ENCODE measurements around the gene EVA1B.

The EVA1B gene, protein sequence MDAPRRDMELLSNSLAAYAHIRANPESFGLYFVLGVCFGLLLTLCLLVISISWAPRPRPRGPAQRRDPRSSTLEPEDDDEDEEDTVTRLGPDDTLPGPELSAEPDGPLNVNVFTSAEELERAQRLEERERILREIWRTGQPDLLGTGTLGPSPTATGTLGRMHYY

DNA sequence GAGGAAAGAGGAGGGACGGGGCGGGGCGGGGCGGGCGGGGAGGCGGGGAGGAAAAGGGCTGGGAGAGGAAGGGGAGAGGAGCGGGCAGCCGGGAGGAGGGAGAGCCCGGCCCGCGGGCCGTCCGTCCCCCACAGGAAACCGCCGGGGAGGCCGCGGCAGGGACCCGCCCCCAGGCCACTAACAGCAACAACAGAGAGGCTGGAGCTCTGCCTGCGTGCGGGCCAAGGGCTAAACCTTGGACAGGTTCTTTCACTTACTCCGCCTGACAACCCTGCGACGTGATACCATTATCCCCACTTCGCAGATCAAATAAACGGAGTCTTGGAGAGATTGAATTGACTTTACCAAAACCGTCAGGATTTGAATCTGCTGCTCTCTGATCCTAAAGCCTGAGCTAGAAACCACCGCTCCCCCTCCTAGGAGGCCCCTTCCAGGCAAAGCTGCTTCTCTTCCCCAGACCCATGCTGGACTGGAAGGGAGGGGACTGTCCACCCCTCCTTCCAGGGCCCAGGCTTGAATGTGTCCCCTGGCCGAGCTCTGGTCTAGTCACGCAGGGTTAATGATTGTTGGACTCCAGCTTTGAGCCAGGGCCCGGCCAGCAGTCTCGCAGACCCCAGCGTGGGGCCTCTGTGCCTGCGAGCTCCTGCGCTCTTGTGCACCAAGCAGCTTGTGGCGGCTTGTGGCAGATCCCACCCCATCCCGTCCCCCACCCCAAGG, at the start of gene EVA1B:
Gene EVA1B (minus strand): TSS at position 10 of the 717 bp plus-strand sequence. CDS start 608 bp downstream, outside the sequence.
- H3K4me3 ChIP-seq (ENCODE audit: insufficient read length, low read depth), result peak within 1 kb of the TSS; percentile 70
- TF ChIP-seq SUZ12 (IDR thresholded peaks at IDR 0.05; ENCODE audit: extremely low read depth, insufficient read depth, insufficient read length), result no peak
- peaks cover 2% of the 10 kb centered on the region for H3K27me3 ChIP-seq (ENCODE audit: insufficient read depth, insufficient read length)
- DNase-seq (ENCODE audit: low read depth, low spot score), result peak; percentile 60
- H3K9ac ChIP-seq (ENCODE audit: insufficient read length, low read depth), result peak within 1 kb of the TSS; percentile 84
- H3K36me3 ChIP-seq (ENCODE audit: insufficient read depth, insufficient read length, low read length), result peaks cover 47% of the 10 kb centered on the region
- H3K9me3 ChIP-seq (ENCODE audit: insufficient read depth, low read length), result no peaks in the 10 kb centered on the region
- peaks cover 33% of the 10 kb centered on the region for H3K4me1 ChIP-seq (ENCODE audit: insufficient read depth, insufficient read length)

GRCh38 chr1:36372617-36373016, 49.2 kb upstream of the EVA1B start:
- H3K9me3 ChIP-seq (ENCODE audit: insufficient read depth, low read length), result no peaks in the 10 kb centered on the region
- no peak overlapping the region for H3K4me3 ChIP-seq (ENCODE audit: insufficient read length, low read depth)
- TF ChIP-seq SUZ12 (IDR thresholded peaks at IDR 0.05; ENCODE audit: extremely low read depth, insufficient read depth, insufficient read length) (no peak), YY1 (IDR thresholded peaks at IDR 0.05; ENCODE audit: insufficient read depth, insufficient read length) (no peak), ZNF274 (IDR thresholded peaks at IDR 0.05; ENCODE audit: low read depth, low read length) (no peak)
- DNase-seq (ENCODE audit: low read depth, low spot score), result no peak
- H3K9ac ChIP-seq (ENCODE audit: insufficient read length, low read depth), result peak overlapping the region; percentile 52
- H3K4me1 ChIP-seq (ENCODE audit: insufficient read depth, insufficient read length), result peaks cover 34% of the 10 kb centered on the region
- H3K36me3 ChIP-seq (ENCODE audit: insufficient read depth, insufficient read length, low read length), result peaks cover 47% of the 10 kb centered on the region
- no peaks in the 10 kb centered on the region for H3K27me3 ChIP-seq (ENCODE audit: insufficient read depth, insufficient read length)

- no peaks in the 10 kb centered on the region for H3K27me3 ChIP-seq (ENCODE audit: insufficient read depth, insufficient read length)
- H3K4me1 ChIP-seq (ENCODE audit: insufficient read depth, insufficient read length), result peaks cover 31% of the 10 kb centered on the region
- DNase-seq (ENCODE audit: low read depth, low spot score), result no peak
- H3K9ac ChIP-seq (ENCODE audit: insufficient read length, low read depth), result no peak overlapping the region
- H3K4me3 ChIP-seq (ENCODE audit: insufficient read length, low read depth), result no peak overlapping the region
- no peaks in the 10 kb centered on the region for H3K9me3 ChIP-seq (ENCODE audit: insufficient read depth, low read length)
- H3K36me3 ChIP-seq (ENCODE audit: insufficient read depth, insufficient read length, low read length), result peaks cover 57% of the 10 kb centered on the region
- no peak for TF ChIP-seq SUZ12 (IDR thresholded peaks at IDR 0.05; ENCODE audit: extremely low read depth, insufficient read depth, insufficient read length)
- TF ChIP-seq ZNF274 (IDR thresholded peaks at IDR 0.05; ENCODE audit: low read depth, low read length), result no peak
- no peak for TF ChIP-seq YY1 (IDR thresholded peaks at IDR 0.05; ENCODE audit: insufficient read depth, insufficient read length)
These were observed 45.8 kb upstream of the EVA1B start for GRCh38 chr1:36369061-36369861.

DNA sequence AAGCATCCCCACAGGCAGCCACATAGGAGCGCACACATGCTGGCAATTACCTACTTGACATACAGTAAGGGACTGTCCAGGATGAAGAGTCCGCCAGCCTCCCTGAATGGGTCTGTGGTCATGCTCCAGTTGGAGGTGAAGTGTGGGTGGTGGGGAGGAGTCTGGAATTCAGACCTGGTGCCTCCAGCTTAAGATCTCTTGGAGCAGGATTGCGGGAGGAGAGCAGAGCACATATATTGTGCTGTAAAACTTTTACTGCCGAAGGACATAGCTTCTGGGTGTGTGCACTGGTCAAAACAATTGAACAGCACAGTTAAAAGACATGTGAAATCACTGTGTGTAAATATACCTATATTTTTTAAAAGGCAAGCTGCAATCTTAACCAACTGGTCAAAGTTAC, 44.4 kb upstream of the EVA1B start:
- H3K4me3 ChIP-seq (ENCODE audit: insufficient read length, low read depth), result no peak overlapping the region
- DNase-seq (ENCODE audit: low read depth, low spot score), result no peak
- no peak for TF ChIP-seq YY1 (IDR thresholded peaks at IDR 0.05; ENCODE audit: insufficient read depth, insufficient read length)
- no peak for TF ChIP-seq ZNF274 (IDR thresholded peaks at IDR 0.05; ENCODE audit: low read depth, low read length)
- no peak for TF ChIP-seq SUZ12 (IDR thresholded peaks at IDR 0.05; ENCODE audit: extremely low read depth, insufficient read depth, insufficient read length)
- no peak overlapping the region for H3K9ac ChIP-seq (ENCODE audit: insufficient read length, low read depth)
- H3K9me3 ChIP-seq (ENCODE audit: insufficient read depth, low read length), result no peaks in the 10 kb centered on the region
- no peaks in the 10 kb centered on the region for H3K27me3 ChIP-seq (ENCODE audit: insufficient read depth, insufficient read length)
- H3K4me1 ChIP-seq (ENCODE audit: insufficient read depth, insufficient read length), result peaks cover 23% of the 10 kb centered on the region
- peaks cover 63% of the 10 kb centered on the region for H3K36me3 ChIP-seq (ENCODE audit: insufficient read depth, insufficient read length, low read length)

DNA sequence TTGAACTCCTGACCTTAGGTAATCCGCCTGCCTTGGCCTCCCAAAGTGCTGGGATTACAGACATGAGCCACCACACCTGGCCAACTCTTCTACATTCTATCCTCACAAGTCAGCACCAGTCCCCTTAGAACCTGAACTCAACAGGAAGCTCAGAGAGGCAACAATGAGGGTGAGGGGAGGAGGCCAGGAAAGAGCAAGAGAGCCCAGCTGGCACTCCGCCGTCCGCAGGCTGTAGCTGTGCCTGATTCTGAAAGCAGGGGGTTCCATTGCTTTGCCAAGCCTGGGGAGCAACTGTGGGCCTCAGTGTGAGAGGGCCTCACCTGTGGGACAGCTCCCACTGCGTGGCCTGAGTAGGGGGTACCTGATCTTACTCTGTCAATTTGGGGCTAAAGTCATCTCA, 43.6 kb upstream of the EVA1B start:
- H3K36me3 ChIP-seq (ENCODE audit: insufficient read depth, insufficient read length, low read length), result peaks cover 67% of the 10 kb centered on the region
- DNase-seq (ENCODE audit: low read depth, low spot score), result no peak
- H3K4me3 ChIP-seq (ENCODE audit: insufficient read length, low read depth), result no peak overlapping the region
- no peaks in the 10 kb centered on the region for H3K27me3 ChIP-seq (ENCODE audit: insufficient read depth, insufficient read length)
- TF ChIP-seq ZNF274 (IDR thresholded peaks at IDR 0.05; ENCODE audit: low read depth, low read length) (no peak), SUZ12 (IDR thresholded peaks at IDR 0.05; ENCODE audit: extremely low read depth, insufficient read depth, insufficient read length) (no peak), YY1 (IDR thresholded peaks at IDR 0.05; ENCODE audit: insufficient read depth, insufficient read length) (no peak)
- no peak overlapping the region for H3K9ac ChIP-seq (ENCODE audit: insufficient read length, low read depth)
- H3K4me1 ChIP-seq (ENCODE audit: insufficient read depth, insufficient read length), result peaks cover 18% of the 10 kb centered on the region
- H3K9me3 ChIP-seq (ENCODE audit: insufficient read depth, low read length), result no peaks in the 10 kb centered on the region

DNA sequence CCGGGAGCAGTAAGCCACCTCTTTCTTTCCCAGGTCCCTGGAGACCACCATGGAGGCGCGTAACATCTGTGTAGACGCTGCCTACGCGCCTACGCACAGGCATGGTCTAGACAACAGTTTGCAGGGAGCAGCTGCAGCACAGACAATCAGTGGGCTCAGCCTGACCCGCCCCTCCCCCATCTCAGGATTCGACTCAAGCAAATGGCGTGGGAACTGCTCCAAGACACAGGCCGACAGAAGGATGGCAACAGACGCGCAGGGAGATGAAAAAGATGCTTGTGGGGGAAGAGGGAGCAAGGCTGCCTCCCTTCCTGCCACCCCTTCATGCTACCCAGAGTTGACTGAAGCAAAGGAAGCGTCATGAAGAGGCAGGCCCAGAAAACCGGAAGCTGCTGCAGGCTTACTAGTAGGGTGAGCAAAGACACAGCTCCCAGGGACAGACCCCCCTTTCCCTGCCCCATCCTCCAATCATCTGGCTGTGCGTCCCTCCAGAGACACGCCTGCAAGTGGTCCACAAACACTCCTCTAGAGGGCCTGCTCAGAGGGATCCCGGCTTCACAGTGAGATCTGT, 42.7 kb upstream of the EVA1B start:
- DNase-seq (ENCODE audit: low read depth, low spot score), result no peak
- Histone ChIP-seq H3K9me3 (ENCODE audit: insufficient read depth, low read length) (no peaks in the 10 kb centered on the region), H3K4me1 (ENCODE audit: insufficient read depth, insufficient read length) (peaks cover 18% of the 10 kb centered on the region), H3K27me3 (ENCODE audit: insufficient read depth, insufficient read length) (no peaks in the 10 kb centered on the region), H3K4me3 (ENCODE audit: insufficient read length, low read depth) (no peak overlapping the region), H3K36me3 (ENCODE audit: insufficient read depth, insufficient read length, low read length) (peaks cover 73% of the 10 kb centered on the region), H3K9ac (ENCODE audit: insufficient read length, low read depth) (peak overlapping the region; percentile 26)
- TF ChIP-seq YY1 (IDR thresholded peaks at IDR 0.05; ENCODE audit: insufficient read depth, insufficient read length), result no peak
- TF ChIP-seq ZNF274 (IDR thresholded peaks at IDR 0.05; ENCODE audit: low read depth, low read length), result no peak

- Histone ChIP-seq H3K4me1 (ENCODE audit: insufficient read depth, insufficient read length) (peaks cover 18% of the 10 kb centered on the region), H3K27me3 (ENCODE audit: insufficient read depth, insufficient read length) (no peaks in the 10 kb centered on the region), H3K9ac (ENCODE audit: insufficient read length, low read depth) (no peak overlapping the region), H3K4me3 (ENCODE audit: insufficient read length, low read depth) (no peak overlapping the region), H3K9me3 (ENCODE audit: insufficient read depth, low read length) (no peaks in the 10 kb centered on the region), H3K36me3 (ENCODE audit: insufficient read depth, insufficient read length, low read length) (peaks cover 76% of the 10 kb centered on the region)
- TF ChIP-seq YY1 (IDR thresholded peaks at IDR 0.05; ENCODE audit: insufficient read depth, insufficient read length) (no peak), ZNF274 (IDR thresholded peaks at IDR 0.05; ENCODE audit: low read depth, low read length) (no peak), SUZ12 (IDR thresholded peaks at IDR 0.05; ENCODE audit: extremely low read depth, insufficient read depth, insufficient read length) (no peak)
- DNase-seq (ENCODE audit: low read depth, low spot score), result no peak
These were observed 41.9 kb upstream of the EVA1B start for GRCh38 chr1:36365381-36365780.

All from NT2/D1 (cell line).